Sigmoid colon (tissue), 4 donors: ENCODE data around the gene DLD.

Experiments
- CTCF ChIP-seq, 4 experiments: fragments of 450-650 bp in 3 of 4; fragments of 200-600 bp in 1 of 4; IDR thresholded peaks; one replicate each; pipeline ENCODE4 v1.5.1; 2016 to 2019; ENCODE audit warnings: antibody characterized with exemption in 4 of 4, mild to moderate bottlenecking in 3 of 4, moderate library complexity in 2 of 4
- POLR2A ChIP-seq, 2 donors: fragments of 450-650 bp; IDR thresholded peaks; one replicate each; pipeline ENCODE4 v1.6.1; 2016; ENCODE audit warnings: antibody characterized with exemption in 2 of 2, mild to moderate bottlenecking in 2 of 2, moderate library complexity in 2 of 2
- POLR2AphosphoS5 ChIP-seq, 4 donors: sonication (generic); formaldehyde crosslinking; IDR thresholded peaks; one replicate each; pipeline ENCODE4 v1.6.1; 2017; ENCODE audit warnings: antibody characterized with exemption in 4 of 4

GRCh38 chr7:107948645-107949442 lies 57.9 kb downstream of the DLD start:
- TF ChIP-seq POLR2A (IDR thresholded peaks at IDR 0.05) (no peak), POLR2AphosphoS5 (IDR thresholded peaks at IDR 0.05) (no peak), CTCF (IDR thresholded peaks at IDR 0.05) (no peak)
